ENCODE measurements around the gene ITFG1.

GRCh38 chr16:47125757-47126156 is 335.1 kb downstream of the ITFG1 start:
- TF ChIP-seq POLR2A (IDR thresholded peaks at IDR 0.05; ENCODE audit: low read length) (no peak), GATA1 (IDR thresholded peaks at IDR 0.05; ENCODE audit: low read depth, low read length) (no peak)

All from erythroblast (primary cell).